ENCODE results near the gene CEMIP.
A peak's percentile ranks its signal among the peaks of the same experiment; 100 is the strongest.
"Not testable (repeated sequence)": the region's sequence is repeated elsewhere in the genome, so short reads cannot be mapped to it uniquely, and the experiment has no call there.

CEMIP gene

GRCh38 chr15:80946576-80946975 lies 167.4 kb downstream of the CEMIP start:
- no peak for DNase-seq (ENCODE audit: low read depth in 4 of 4, low spot score in 1 of 4)

DNA sequence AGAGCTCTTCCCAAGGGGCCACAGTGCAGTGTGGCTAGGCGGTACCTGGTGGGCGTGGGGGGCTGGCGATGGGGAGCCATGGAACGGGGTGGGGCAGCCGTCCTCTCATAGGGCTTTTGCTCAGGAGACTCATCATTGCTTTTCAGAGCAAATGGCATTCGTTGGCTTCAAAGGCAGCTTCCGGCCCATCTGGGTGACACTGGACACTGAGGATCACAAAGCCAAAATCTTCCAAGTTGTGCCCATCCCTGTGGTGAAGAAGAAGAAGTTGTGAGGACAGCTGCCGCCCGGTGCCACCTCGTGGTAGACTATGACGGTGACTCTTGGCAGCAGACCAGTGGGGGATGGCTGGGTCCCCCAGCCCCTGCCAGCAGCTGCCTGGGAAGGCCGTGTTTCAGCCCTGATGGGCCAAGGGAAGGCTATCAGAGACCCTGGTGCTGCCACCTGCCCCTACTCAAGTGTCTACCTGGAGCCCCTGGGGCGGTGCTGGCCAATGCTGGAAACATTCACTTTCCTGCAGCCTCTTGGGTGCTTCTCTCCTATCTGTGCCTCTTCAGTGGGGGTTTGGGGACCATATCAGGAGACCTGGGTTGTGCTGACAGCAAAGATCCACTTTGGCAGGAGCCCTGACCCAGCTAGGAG lies 169.6 kb downstream of the CEMIP start:
- no peak for DNase-seq (ENCODE audit: low read depth in 4 of 4, low spot score in 1 of 4)

DNA sequence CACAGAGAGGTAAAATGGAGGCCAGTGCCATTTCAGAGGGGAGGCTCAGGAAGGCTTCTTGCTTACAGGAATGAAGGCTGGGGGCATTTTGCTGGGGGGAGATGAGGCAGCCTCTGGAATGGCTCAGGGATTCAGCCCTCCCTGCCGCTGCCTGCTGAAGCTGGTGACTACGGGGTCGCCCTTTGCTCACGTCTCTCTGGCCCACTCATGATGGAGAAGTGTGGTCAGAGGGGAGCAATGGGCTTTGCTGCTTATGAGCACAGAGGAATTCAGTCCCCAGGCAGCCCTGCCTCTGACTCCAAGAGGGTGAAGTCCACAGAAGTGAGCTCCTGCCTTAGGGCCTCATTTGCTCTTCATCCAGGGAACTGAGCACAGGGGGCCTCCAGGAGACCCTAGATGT lies 170.6 kb downstream of the CEMIP start:
- DNase-seq (ENCODE audit: low read depth in 4 of 4, low spot score in 1 of 4), result no peak

DNA sequence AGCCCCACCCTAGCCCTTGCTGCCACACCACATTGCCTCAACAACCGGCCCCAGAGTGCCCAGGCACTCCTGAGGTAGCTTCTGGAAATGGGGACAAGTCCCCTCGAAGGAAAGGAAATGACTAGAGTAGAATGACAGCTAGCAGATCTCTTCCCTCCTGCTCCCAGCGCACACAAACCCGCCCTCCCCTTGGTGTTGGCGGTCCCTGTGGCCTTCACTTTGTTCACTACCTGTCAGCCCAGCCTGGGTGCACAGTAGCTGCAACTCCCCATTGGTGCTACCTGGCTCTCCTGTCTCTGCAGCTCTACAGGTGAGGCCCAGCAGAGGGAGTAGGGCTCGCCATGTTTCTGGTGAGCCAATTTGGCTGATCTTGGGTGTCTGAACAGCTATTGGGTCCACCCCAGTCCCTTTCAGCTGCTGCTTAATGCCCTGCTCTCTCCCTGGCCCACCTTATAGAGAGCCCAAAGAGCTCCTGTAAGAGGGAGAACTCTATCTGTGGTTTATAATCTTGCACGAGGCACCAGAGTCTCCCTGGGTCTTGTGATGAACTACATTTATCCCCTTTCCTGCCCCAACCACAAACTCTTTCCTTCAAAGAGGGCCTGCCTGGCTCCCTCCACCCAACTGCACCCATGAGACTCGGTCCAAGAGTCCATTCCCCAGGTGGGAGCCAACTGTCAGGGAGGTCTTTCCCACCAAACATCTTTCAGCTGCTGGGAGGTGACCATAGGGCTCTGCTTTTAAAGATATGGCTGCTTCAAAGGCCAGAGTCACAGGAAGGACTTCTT lies 171.3 kb downstream of the CEMIP start:
- DNase-seq (ENCODE audit: low read depth in 4 of 4, low spot score in 1 of 4), result no peak

DNA sequence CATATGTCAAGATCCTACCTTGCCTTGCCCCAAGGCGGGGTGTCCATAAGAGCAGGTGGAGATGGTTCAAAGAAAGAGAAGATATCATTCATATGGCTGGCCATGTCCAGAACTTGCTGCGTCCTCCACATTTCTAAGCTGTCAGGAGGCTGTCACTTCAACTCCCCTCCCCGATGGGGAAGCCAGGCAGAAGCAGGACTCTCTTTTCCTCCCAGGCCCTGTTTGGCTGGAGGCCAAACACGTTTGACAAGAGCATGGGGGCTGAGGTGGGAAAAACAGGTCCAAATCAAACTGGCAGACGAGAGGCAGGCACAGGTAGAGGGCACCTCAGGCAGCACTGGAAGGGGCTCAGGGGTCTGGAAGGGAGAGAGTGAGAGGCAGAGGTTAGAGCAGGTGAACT lies 172.8 kb downstream of the CEMIP start:
- DNase-seq (ENCODE audit: low read depth in 4 of 4, low spot score in 1 of 4), result no peak

GRCh38 chr15:80953001-80953952 lies 174.1 kb downstream of the CEMIP start:
- DNase-seq (ENCODE audit: low read depth in 4 of 4, low spot score in 1 of 4), result no peak

GRCh38 chr15:80953953-80954778 lies 175.0 kb downstream of the CEMIP start:
- no peak for DNase-seq (ENCODE audit: low read depth in 4 of 4, low spot score in 1 of 4)

DNA sequence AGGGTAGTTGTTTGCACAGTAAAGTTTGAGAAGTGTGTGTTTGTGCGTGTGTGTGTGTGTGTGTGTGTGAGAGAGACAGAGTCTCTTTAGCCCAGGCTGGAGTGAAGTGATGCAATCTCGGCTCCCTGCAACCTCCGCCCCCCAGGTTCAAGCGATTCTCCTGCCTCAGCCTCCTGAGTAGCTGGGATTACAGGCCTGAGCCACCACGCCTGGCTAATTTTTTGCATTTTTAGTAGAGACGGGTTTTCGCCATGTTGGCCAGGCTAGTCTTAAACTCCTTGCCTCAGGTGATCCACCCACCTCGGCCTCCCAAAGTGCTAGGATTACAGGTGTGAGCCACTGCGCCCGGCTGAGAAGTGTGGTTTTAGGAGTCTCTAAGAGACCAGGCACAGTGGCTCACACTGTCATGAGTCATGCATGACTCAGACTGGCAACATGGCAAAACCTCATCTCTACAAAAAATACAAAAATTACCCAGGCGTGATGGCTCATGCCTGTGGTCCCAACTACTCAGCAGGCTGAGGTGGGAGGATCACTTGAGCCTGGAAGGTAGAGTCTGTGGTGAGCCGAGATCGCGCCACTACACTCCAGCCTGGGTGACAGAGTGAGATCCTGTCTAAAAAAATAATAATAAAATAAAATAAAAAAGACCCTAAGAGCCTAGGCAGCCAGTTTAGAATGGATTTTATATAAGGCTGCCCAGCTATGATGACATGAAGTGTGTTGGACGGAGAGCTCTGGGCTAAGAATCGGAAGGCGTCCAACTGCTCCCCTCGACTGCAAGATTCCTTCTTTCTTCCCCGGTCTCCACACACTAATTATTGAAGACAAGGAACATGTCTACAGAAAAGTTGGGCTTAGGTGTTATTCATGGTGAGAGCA lies 176.6 kb downstream of the CEMIP start:
- peak; percentile 19 to 57 (median 28) for DNase-seq (ENCODE audit: low read depth in 4 of 4, low spot score in 1 of 4)

- no peak for DNase-seq (ENCODE audit: low read depth in 4 of 4, low spot score in 1 of 4)
These were observed 178.4 kb downstream of the CEMIP start for GRCh38 chr15:80957556-80957955.

DNA sequence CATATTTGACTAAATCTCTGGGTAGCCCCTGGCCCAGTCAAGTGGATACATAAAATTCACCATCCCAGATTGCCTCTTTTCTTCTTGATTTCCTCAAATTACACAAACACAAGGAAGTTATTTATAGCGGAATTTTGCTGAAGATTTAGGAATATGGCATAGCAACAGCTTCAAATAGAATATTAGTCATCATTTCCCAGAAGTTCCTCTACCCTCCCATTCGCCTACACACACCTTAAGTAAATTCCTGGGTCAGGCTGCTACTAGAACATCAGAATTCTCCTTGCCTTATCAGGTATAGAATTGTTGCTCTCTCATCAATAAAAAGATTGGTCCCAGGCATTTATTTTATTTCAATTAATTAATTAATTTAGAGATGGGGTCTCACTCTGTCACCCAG lies 178.8 kb downstream of the CEMIP start:
- no peak for DNase-seq (ENCODE audit: low read depth in 4 of 4, low spot score in 1 of 4)

- no peak for DNase-seq (ENCODE audit: low read depth in 4 of 4, low spot score in 1 of 4)
These were observed 179.8 kb downstream of the CEMIP start for GRCh38 chr15:80958818-80959495.

DNA sequence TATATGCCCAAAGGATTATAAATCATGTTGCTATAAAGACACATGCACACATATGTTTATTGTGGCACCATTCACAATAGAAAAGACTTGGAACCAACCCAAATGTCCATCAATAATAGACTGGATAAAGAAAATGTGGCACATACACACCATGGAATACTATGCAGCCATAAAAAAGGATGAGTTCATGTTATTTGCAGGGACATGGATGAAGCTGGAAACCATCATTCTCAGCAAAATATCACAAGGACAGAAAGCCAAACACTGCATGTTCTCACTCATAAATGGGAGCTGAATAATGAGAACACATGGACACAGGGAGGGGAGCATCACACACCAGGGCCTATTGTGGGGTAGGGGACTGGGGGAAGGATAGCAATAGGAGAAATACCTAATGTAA lies 186.3 kb downstream of the CEMIP start:
- not testable (repeated sequence) for DNase-seq (ENCODE audit: low read depth in 4 of 4, low spot score in 1 of 4)

- no peak for DNase-seq (ENCODE audit: low read depth in 4 of 4, low spot score in 1 of 4)
These were observed 187.4 kb downstream of the CEMIP start for GRCh38 chr15:80966431-80967197.

GRCh38 chr15:80967451-80967850 lies 188.3 kb downstream of the CEMIP start:
- no peak for DNase-seq (ENCODE audit: low read depth in 4 of 4, low spot score in 1 of 4)

GRCh38 chr15:80967991-80968510 lies 188.9 kb downstream of the CEMIP start:
- no peak for DNase-seq (ENCODE audit: low read depth in 4 of 4, low spot score in 1 of 4)

- no peak for DNase-seq (ENCODE audit: low read depth in 4 of 4, low spot score in 1 of 4)
These were observed 190.1 kb downstream of the CEMIP start for GRCh38 chr15:80969316-80969715.

DNA sequence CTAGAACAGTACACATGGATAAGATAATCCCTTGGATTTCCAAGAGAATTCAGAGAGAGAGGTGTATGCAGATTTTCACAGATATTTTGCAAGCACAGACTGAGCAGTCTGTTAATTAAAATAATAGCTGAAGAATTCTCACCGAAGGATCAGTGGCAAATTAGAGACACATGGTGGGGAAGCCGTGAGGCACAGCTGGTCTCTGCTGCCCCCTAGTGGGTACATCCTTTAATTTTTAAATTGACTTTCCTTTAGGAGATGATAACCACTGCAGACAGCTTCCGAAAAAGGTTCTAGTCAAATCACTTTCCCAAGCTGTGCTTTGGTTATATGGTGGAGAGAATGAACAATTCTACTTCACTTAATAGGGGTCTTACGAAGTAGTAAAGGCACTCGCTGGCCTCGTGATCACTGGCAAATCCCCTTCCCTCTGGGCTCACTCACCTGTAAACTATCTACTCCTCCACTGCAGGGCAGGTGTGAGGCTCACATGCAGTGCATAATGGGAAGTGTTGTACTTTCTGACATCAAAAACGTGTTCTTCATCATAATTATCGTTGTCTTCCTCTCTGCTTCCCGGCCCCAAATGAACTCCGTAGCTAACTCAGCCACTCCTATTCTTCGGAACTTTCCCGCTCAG lies 191.0 kb downstream of the CEMIP start:
- DNase-seq (ENCODE audit: low read depth in 4 of 4, low spot score in 1 of 4), result peak in 3 of 4 experiments; percentile 51 to 60 (median 58)

- DNase-seq (ENCODE audit: low read depth in 4 of 4, low spot score in 1 of 4), result no peak
These were observed 191.5 kb downstream of the CEMIP start for GRCh38 chr15:80970658-80971057.

All from stimulated activated CD4-positive, alpha-beta T cell treated with anti-CD3 and anti-CD28 coated beads, Interleukin-1b, Interleukin-23, amount 100 ng/mL, for 24 hours (primary cell).